ENCODE data around the gene BEGAIN. TPM values are rescaled to one million over a fixed set of nuclear protein-coding genes. Genes with fewer than 3 reads are reported as not detected.

Gene BEGAIN
- total and polyA plus RNA-seq, 5 experiments from 2014 or later, result 0.25 to 1.5 (median 0.84) TPM; not detected in 1

DNA sequence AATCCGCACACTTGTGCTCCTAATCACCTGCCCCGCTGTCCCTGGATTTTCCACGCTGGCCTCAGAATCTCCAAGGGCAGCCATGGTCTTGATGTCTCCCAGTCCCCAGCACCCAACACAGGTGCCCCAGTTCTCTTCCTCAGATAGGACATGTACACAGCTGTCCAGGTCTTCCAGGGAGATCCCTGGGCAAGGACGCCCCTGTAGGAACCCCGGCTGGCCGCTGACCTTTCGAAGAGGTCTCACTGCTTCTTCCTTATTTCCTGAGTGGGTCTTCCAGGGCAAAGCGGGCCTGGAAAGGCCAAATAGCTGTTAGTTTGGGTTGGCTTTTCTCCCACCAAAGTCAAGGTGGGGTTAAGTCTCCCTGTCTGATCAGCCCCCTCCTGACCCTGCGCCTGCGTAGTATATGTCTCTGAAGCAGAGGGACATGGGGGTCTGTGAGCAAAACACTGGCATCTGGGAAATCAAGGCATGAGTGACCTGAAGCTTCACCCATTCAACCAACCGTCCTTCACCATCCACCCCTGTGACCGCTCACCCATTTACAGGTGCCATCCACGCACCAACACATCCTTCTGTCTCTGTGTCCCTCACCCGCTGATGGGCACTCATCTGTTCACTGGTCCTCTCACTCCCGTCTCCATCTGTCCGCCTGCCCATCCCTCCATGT lies 4.6 kb downstream of the BEGAIN start:
- peaks cover 0 to 3% (median 2%) of the 10 kb centered on the region in 4 donors for H3K4me1 Mint-ChIP-seq
- ATAC-seq (no peak), DNase-seq (peak in 1 of 10 donors; percentile 44)
- POLR2A ChIA-PET, result no interaction called here
- peaks cover 0 to 7% (median 0%) of the 10 kb centered on the region in 5 donors for H3K27me3 Mint-ChIP-seq
- no peaks in the 10 kb centered on the region for H3K36me3 Mint-ChIP-seq
- H3K27ac Mint-ChIP-seq, result no peak overlapping the region
- H3K9me3 Mint-ChIP-seq, result peaks cover 0 to 4% (median 0%) of the 10 kb centered on the region in 9 donors
- H3K4me3 Mint-ChIP-seq, result peak overlapping the region in 1 of 10 donors; percentile 29

DNA sequence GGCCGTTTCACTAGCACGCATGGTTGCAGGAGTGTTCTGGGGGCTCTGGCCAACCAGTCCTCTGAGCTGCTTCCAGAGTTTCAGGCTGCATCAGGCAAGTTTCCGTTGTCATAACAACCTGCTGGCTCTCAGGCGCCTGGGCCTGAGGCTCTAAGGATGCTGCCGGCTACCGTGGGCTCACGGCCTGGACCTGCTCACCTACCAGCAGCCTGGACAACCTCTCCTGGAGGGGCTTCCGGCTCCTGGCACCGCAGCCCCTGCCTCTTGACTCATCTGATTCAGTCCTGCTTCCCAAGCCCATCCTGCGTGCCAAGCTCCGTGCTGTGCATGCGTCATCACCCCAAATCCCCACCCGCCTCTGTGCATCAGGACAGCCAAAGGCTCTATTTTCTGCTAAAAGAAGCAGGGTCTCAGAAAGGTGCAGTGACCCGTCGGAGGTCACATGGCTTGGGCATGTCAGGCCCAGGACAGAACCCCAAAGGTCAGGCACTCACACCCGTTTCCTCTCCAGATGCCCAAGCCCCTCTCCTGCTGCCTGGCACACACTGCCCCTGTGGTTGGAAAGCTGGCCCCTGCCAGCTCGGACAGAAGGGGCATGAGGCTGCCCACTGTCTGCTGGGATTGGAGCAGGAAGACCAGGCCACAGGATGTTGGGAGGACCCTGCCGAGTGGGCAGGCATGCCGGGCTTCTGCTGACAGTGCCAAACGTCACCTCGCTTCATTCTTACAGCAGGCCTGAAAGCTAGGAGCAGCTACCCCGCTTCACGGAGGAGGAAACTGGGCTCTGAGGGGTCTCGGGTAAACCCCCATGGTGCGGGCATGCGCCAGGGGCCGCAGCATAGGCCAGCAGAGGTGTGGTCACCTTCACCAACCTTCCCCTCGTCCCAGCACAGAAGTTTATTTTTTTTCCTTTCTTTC lies 5.7 kb downstream of the BEGAIN start:
- Mint-ChIP-seq H3K27me3 (peaks cover 0 to 6% (median 0%) of the 10 kb centered on the region in 5 donors), H3K4me1 (peaks cover 0 to 3% (median 2%) of the 10 kb centered on the region in 4 donors), H3K4me3 (no peak overlapping the region), H3K9me3 (peaks cover 0 to 4% (median 0%) of the 10 kb centered on the region in 9 donors), H3K27ac (no peak overlapping the region), H3K36me3 (no peaks in the 10 kb centered on the region)
- POLR2A ChIA-PET, result no interaction called here
- DNase-seq (peak in 1 of 10 donors; percentile 24), ATAC-seq (no peak)

DNA sequence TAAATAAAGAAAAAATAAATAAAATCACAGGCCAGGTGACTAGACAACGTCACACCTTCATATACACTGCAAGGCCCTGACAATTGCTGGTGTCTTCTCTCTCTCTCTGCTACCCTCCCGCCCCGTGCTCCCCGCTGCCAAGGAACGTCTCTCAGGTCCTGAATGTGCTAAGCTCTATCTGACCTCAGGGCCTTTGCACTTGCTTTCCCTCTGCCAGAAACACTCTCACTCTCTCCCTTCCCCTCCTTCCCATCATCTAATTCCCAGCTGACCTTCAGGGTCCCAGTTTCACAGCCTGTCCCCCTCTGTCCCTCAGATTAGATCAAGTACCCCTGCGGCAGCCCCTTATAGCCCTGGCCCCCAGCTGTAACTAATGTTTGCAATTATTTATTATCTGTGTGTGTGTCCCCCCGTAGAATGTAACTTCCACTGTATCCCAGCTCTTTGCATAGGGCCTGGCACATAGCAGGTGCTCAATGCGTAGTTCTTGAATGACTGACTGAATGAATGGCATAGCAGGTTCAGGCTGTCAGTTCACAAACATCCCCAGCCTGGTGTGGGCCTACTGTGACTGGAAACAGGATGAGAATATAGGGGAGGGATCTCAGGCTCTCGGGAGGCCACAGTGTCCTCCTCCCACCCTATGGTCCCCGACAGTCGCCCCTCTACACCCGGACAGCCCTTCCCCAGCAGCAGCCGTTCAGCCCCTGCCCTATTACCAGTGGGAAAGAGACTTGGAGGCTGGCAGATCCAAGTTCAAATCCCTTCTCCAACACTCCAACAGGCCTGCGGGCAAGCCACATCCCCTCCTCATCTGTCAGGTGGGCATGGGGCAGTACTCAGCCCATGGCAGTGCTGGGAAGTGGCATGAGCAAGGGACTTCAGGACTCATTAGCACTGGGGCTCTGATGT lies 6.6 kb downstream of the BEGAIN start:
- peak in 1 of 10 donors; percentile 40 for DNase-seq

DNA sequence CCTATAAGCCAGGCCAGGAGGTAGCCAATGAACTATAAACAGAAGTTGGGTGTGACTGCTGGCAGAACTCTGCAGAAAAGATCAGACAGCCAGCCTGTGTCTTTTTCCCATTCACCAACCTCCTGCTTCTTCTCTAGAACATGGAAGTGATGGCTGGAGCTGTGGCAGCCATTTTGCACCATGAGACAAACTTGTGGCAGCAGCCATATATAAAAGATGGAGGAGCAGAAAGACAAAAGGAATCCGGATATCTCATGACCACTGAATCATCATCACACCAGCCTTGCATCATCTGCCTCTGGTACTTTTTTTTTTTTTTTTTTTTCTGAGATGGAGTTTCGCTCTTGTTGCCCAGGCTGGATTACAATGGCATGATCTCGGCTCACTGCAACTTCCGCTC lies 8.7 kb downstream of the BEGAIN start:
- H3K9me3 Mint-ChIP-seq, result peaks cover 0 to 4% (median 0%) of the 10 kb centered on the region in 9 donors
- peaks cover 0 to 4% (median 0%) of the 10 kb centered on the region in 5 donors for H3K27me3 Mint-ChIP-seq
- H3K4me1 Mint-ChIP-seq, result peaks cover 0 to 3% (median 0%) of the 10 kb centered on the region in 4 donors
- DNase-seq, result no peak
- H3K27ac Mint-ChIP-seq, result no peak overlapping the region
- H3K4me3 Mint-ChIP-seq, result no peak overlapping the region
- H3K36me3 Mint-ChIP-seq, result no peaks in the 10 kb centered on the region
- ATAC-seq, result no peak
- POLR2A ChIA-PET, result no interaction called here

More for the DNA sequence above, 6.6 kb downstream of the BEGAIN start:
- Mint-ChIP-seq H3K36me3 (no peaks in the 10 kb centered on the region), H3K27ac (no peak overlapping the region), H3K9me3 (peaks cover 0 to 4% (median 0%) of the 10 kb centered on the region in 9 donors), H3K4me3 (no peak overlapping the region), H3K27me3 (peaks cover 0 to 4% (median 0%) of the 10 kb centered on the region in 5 donors), H3K4me1 (peaks cover 0 to 3% (median 0%) of the 10 kb centered on the region in 4 donors)
- POLR2A ChIA-PET, result no interaction called here
- no peak for ATAC-seq

DNA sequence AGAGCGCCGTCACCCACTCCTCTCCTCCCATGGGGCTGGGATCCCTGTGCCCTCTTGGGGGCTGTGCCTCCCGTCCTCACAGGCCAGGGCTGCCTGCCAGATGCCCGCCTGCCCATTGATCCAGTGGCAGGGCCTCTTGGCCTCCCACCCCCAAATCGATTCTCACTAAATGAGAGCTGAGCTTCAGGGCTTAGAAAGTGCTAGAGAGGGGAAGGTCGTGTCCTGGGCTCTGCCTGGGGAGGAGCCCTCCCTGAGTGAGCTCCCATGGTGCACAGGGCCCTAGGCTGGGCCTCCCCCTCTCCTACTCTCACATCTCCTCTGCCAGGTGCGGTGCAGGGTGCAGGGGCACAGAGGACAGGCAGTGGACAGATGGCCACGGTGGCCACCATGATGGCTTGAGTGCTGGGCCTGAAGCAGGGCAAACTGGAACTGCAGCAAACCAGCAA lies 9.2 kb downstream of the BEGAIN start:
- ATAC-seq, result no peak
- no peak overlapping the region for H3K4me3 Mint-ChIP-seq
- H3K27ac Mint-ChIP-seq, result no peak overlapping the region
- POLR2A ChIA-PET, result no interaction called here
- H3K9me3 Mint-ChIP-seq, result peaks cover 0 to 4% (median 0%) of the 10 kb centered on the region in 9 donors
- peaks cover 0 to 4% (median 0%) of the 10 kb centered on the region in 5 donors for H3K27me3 Mint-ChIP-seq
- DNase-seq, result peak in 1 of 10 donors; percentile 45
- no peaks in the 10 kb centered on the region for H3K36me3 Mint-ChIP-seq
- peaks cover 0 to 2% (median under 1%) of the 10 kb centered on the region in 4 donors for H3K4me1 Mint-ChIP-seq

DNA sequence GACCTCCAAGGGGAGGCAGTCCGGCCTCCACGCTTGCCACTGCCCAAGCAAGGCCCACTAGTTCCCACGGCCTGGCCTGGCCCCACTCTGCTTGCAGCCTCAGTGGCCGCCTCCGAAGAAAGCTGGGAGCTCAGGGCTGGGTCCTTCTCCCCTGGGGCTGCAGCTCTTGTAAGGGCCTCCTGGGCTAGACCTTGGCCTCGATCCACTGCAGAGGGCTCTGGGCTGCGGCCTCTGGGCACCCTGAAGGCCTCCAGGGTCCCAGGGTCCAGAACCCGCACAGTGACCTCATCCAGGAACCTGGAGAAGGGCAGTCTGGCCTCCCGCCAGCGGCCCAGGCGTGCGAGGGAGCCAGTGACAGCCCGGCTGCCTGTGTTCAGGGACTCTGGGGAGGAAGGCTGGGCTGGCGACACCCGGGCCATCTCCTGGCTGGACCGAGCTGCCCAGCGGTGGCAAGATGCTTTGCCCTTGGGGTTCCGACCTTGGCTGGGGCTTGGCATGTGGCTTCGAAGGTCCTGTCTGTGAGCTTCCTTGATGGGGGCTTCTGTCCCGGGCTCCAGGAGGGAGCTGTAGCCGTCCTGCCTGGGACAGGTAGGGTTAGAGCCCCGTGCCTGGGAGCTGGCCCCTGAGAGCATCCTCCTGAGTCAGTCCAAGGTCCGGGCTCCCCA lies 9.8 kb downstream of the BEGAIN start:
- no peak overlapping the region for H3K4me3 Mint-ChIP-seq
- no peaks in the 10 kb centered on the region for H3K36me3 Mint-ChIP-seq
- no peak for ATAC-seq
- peaks cover 0 to 9% (median 5%) of the 10 kb centered on the region in 5 donors for H3K27me3 Mint-ChIP-seq
- H3K27ac Mint-ChIP-seq, result no peak overlapping the region
- peak in 1 of 10 donors; percentile 43 for DNase-seq
- peaks cover 0 to 4% (median 0%) of the 10 kb centered on the region in 9 donors for H3K9me3 Mint-ChIP-seq
- POLR2A ChIA-PET, result no interaction called here
- peaks cover 4 to 8% (median 5%) of the 10 kb centered on the region in 4 donors for H3K4me1 Mint-ChIP-seq

DNA sequence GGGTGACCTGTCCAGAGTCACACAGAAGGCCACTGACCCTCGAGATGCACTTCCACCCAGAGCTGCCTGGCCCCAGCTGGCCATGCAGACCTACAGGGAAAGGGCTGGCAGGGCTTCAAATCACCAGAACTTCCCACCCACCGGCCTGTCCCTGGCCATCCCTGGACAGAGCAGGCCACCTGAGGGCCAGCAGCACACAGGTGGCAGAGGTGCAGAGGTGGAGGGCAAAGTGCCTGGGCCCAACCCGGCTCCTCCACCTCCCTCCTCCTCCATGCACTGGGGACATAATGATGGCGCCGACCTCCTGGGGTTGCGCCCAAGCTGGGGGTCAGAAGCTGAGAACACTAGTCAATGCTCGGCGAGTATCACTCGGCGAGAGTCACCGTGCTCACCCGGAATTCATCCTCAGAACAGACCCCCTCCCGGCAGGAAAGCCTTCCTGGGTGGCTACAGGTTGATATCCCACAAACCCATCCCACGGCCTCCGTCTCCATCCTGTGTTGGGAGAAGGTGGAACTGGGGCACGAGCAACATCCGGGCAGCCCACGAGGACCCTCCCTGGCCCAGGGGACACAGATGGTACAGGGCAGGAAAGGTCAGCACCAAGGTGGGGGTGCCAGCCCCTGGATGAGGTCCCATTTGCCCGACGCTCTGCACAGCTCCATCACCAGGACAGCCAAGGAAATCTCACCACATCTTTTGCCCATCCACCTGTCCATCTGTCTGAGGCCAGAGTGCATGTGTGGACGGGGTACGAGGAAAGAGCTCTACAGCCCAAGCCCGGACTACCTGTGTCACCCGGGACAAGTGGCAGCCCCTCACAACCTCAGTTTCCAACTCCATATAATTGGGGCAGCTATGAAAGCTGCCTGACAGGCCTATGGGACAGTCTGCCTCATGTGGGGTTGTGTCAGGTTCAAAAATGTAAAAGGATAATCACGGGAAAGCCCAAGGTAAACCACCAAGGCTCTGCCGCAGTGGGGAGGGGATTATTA lies 10.8 kb downstream of the BEGAIN start:
- POLR2A ChIA-PET, result interaction anchor here (0.5 kb wide), 1 partner anchor 150 kb away, joined by 3 read pairs; no protein-coding TSS in a partner anchor
- H3K36me3 Mint-ChIP-seq, result no peaks in the 10 kb centered on the region
- peaks cover 3 to 20% (median 10%) of the 10 kb centered on the region in 5 donors for H3K27me3 Mint-ChIP-seq
- H3K9me3 Mint-ChIP-seq, result peaks cover 0 to 4% (median 0%) of the 10 kb centered on the region in 9 donors
- H3K4me1 Mint-ChIP-seq, result peaks cover 6 to 10% (median 7%) of the 10 kb centered on the region in 4 donors
- H3K4me3 Mint-ChIP-seq, result no peak overlapping the region
- H3K27ac Mint-ChIP-seq, result no peak overlapping the region
- DNase-seq (peak in 1 of 10 donors; percentile 62), ATAC-seq (no peak)

DNA sequence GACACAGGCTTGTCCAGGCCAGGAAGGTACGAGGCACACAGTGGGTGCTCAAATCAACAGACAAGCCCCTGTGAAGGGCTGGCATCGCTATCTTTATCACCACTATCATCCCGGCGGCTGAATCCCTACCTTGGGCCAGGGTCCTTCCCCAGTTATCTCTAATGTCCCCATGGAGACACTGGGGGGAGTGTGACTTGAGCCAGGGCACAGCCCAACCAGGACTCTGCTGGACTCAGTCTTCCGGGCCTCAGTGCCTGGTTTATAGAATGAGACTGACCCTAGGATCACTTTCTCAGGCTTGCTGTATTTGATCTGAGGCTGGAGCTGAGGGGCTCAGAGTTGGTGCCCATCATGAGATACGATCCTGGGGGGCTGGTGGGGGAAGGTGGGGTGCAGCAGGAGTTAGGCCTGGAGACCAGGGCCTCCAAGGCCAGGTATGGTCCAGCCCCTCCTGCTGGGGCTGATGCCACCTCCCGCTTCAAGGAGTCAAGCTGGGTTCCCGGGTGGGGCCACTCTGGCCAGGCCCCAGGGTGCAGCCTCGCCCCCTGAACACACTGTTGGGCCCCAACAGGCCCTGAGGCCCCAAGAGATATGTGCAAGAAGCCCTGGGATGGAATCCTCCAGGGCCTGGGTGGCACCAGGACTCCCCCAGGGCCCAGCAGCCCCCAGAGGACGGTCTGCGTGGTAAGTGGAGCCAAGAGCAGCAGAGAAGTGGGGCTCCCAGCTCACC lies 11.8 kb downstream of the BEGAIN start:
- ATAC-seq (no peak), DNase-seq (no peak)
- H3K4me1 Mint-ChIP-seq, result peaks cover 6 to 10% (median 7%) of the 10 kb centered on the region in 4 donors
- H3K27me3 Mint-ChIP-seq, result peaks cover 3 to 28% (median 16%) of the 10 kb centered on the region in 5 donors
- no peak overlapping the region for H3K4me3 Mint-ChIP-seq
- H3K36me3 Mint-ChIP-seq, result no peaks in the 10 kb centered on the region
- peaks cover 0 to 4% (median 0%) of the 10 kb centered on the region in 9 donors for H3K9me3 Mint-ChIP-seq
- H3K27ac Mint-ChIP-seq, result no peak overlapping the region
- POLR2A ChIA-PET, result interaction anchor here (0.5 kb wide), 1 partner anchor 149 kb away, joined by 3 read pairs; no protein-coding TSS in a partner anchor

DNA sequence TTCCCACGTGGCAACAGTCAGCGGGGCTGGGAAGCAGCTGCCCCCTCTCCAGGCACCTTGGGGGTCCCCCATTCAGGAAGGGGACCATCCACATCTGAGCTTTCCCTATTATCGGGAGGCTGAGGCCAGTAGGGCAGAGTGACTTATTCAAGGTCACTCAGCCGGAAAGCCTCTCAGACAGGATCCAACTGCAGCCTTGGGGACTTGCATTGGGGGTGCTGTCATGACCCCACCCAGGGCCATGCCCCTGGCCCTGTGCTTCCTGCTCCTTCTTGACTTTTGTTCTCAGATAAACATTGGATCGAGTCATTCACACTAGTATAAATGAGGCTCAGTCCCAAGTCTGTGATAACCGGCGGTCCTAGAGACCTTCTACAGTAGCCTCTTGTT lies 12.6 kb downstream of the BEGAIN start:
- H3K36me3 Mint-ChIP-seq, result no peaks in the 10 kb centered on the region
- H3K27ac Mint-ChIP-seq, result no peak overlapping the region
- no peak overlapping the region for H3K4me3 Mint-ChIP-seq
- H3K4me1 Mint-ChIP-seq, result peaks cover 6 to 11% (median 7%) of the 10 kb centered on the region in 4 donors
- peaks cover 0 to 4% (median 0%) of the 10 kb centered on the region in 9 donors for H3K9me3 Mint-ChIP-seq
- no peak for ATAC-seq
- peaks cover 3 to 30% (median 18%) of the 10 kb centered on the region in 5 donors for H3K27me3 Mint-ChIP-seq
- DNase-seq, result no peak
- POLR2A ChIA-PET, result no interaction called here
